ENCODE measurements around the gene PDE8B. TPM values are rescaled to one million over a fixed set of nuclear protein-coding genes. Genes with fewer than 3 reads are reported as not detected.

The PDE8B gene
- total and polyA plus RNA-seq, 2 experiments from 2014 or later: 0.45 to 0.91 TPM

- TF ChIP-seq, protein P1, sequence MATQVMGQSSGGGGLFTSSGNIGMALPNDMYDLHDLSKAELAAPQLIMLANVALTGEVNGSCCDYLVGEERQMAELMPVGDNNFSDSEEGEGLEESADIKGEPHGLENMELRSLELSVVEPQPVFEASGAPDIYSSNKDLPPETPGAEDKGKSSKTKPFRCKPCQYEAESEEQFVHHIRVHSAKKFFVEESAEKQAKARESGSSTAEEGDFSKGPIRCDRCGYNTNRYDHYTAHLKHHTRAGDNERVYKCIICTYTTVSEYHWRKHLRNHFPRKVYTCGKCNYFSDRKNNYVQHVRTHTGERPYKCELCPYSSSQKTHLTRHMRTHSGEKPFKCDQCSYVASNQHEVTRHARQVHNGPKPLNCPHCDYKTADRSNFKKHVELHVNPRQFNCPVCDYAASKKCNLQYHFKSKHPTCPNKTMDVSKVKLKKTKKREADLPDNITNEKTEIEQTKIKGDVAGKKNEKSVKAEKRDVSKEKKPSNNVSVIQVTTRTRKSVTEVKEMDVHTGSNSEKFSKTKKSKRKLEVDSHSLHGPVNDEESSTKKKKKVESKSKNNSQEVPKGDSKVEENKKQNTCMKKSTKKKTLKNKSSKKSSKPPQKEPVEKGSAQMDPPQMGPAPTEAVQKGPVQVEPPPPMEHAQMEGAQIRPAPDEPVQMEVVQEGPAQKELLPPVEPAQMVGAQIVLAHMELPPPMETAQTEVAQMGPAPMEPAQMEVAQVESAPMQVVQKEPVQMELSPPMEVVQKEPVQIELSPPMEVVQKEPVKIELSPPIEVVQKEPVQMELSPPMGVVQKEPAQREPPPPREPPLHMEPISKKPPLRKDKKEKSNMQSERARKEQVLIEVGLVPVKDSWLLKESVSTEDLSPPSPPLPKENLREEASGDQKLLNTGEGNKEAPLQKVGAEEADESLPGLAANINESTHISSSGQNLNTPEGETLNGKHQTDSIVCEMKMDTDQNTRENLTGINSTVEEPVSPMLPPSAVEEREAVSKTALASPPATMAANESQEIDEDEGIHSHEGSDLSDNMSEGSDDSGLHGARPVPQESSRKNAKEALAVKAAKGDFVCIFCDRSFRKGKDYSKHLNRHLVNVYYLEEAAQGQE (IDR thresholded peaks at IDR 0.05; ENCODE audit: unreplicated experiment): no peak
- TF ChIP-seq, protein P2, sequence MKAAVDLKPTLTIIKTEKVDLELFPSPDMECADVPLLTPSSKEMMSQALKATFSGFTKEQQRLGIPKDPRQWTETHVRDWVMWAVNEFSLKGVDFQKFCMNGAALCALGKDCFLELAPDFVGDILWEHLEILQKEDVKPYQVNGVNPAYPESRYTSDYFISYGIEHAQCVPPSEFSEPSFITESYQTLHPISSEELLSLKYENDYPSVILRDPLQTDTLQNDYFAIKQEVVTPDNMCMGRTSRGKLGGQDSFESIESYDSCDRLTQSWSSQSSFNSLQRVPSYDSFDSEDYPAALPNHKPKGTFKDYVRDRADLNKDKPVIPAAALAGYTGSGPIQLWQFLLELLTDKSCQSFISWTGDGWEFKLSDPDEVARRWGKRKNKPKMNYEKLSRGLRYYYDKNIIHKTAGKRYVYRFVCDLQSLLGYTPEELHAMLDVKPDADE (IDR thresholded peaks at IDR 0.05): no peak
- TF ChIP-seq ZNF114 (CRISPR knock-in tag; IDR thresholded peaks at IDR 0.05): no peak
- TF ChIP-seq CREB1 (CRISPR knock-in tag; IDR thresholded peaks at IDR 0.05; ENCODE audit: low read depth): no peak
- no peak for TF ChIP-seq ZNF331 (CRISPR knock-in tag; IDR thresholded peaks at IDR 0.05; ENCODE audit: low read depth)
Observed at GRCh38 chr5:77409870-77410621, 199.6 kb downstream of the PDE8B start (continued).

GRCh38 chr5:77413049-77413448, 202.6 kb downstream of the PDE8B start:
- no peaks in the 10 kb centered on the region for H3K9me3 Mint-ChIP-seq
- H3K27me3 Mint-ChIP-seq (ENCODE audit: insufficient read depth, low read depth, poor library complexity): peaks cover 4% of the 10 kb centered on the region
- no peaks in the 10 kb centered on the region for H3K36me3 ChIP-seq (ENCODE audit: insufficient read depth)
- DNase-seq (ENCODE audit: low spot score) (no peak), ATAC-seq (no peak)
- no peak overlapping the region for H3K4me3 Mint-ChIP-seq
- H3K4me2 ChIP-seq: no peak overlapping the region
- no peaks in the 10 kb centered on the region for H3F3A ChIP-seq (replicated peaks; ENCODE audit: low read depth)
- H4K20me1 ChIP-seq (replicated peaks; ENCODE audit: insufficient read depth): no peaks in the 10 kb centered on the region
- H3K27me3 ChIP-seq (ENCODE audit: insufficient read depth): no peaks in the 10 kb centered on the region
- H2AFZ ChIP-seq: no peak overlapping the region
- H3K79me2 ChIP-seq (replicated peaks; ENCODE audit: insufficient read depth): no peaks in the 10 kb centered on the region
- H3K27ac Mint-ChIP-seq: no peak overlapping the region
- no peaks in the 10 kb centered on the region for H3K4me1 ChIP-seq (ENCODE audit: insufficient read depth)
- no peak overlapping the region for H3K4me3 ChIP-seq
- no peaks in the 10 kb centered on the region for H3K36me3 Mint-ChIP-seq (ENCODE audit: low read depth)
- H3K27ac ChIP-seq (ENCODE audit: low read depth): no peak overlapping the region
- no peaks in the 10 kb centered on the region for H3K4me1 Mint-ChIP-seq
- H3K9me2 ChIP-seq (ENCODE audit: insufficient read depth): no peaks in the 10 kb centered on the region
- TF ChIP-seq CREB1 (CRISPR knock-in tag; IDR thresholded peaks at IDR 0.05; ENCODE audit: low read depth) (no peak), STAT1 (IDR thresholded peaks at IDR 0.05; ENCODE audit: unreplicated experiment) (no peak), EZH2 (IDR thresholded peaks at IDR 0.05; ENCODE audit: low read depth, unreplicated experiment) (no peak), CTCF (conservative IDR thresholded peaks at IDR 0.05; ENCODE audit: low read depth in 2 of 2) (no peak), ZNF462 (CRISPR knock-in tag; IDR thresholded peaks at IDR 0.05) (no peak), ZNF331 (CRISPR knock-in tag; IDR thresholded peaks at IDR 0.05; ENCODE audit: low read depth) (no peak), ZNF114 (CRISPR knock-in tag; IDR thresholded peaks at IDR 0.05) (no peak), NANOG (IDR thresholded peaks at IDR 0.05; ENCODE audit: borderline replicate concordance) (no peak), POLR2AphosphoS5 (IDR thresholded peaks at IDR 0.05; ENCODE audit: low read depth) (no peak), JUNB (IDR thresholded peaks at IDR 0.05; ENCODE audit: unreplicated experiment) (no peak)

Data from GM23338 (cell line).